ENCODE data around the gene URM1.
"Not testable (repeated sequence)": the region's sequence is repeated elsewhere in the genome, so short reads cannot be mapped to it uniquely, and the experiment has no call there.

Gene URM1

DNA sequence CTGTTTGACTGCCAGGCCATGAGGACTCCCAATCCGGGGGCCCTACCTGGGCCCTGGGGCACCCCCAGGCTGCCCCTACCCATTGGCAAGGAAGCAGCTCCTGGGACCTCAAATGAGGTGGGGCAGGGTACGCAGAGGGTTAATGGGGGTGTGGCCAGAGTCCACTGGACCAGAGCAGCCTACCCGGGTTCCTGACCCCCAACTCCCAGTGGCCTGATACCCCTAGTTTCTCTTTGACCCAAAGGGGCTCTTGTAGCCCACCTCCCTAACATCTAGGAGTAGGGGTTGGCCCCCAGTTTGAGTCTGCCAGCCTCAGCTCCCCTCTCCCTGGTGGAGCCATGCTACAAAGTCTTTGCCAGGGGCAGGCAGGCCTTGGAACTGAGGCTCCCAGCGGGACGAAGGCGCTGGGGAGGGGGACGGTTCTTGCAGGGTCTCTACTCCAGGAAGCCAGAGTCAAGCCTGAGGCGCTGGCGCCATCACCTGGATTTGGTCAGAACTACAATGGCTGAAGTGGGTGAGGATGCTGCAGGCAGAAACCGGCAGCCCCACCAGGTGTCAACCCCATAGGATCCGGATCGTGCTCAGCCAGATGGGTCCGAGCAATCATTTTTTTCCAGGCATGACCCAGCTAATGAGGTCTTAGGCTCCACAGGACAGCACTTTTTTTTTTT, 41.1 kb downstream of the URM1 start:
- DNase-seq: no peak

DNA sequence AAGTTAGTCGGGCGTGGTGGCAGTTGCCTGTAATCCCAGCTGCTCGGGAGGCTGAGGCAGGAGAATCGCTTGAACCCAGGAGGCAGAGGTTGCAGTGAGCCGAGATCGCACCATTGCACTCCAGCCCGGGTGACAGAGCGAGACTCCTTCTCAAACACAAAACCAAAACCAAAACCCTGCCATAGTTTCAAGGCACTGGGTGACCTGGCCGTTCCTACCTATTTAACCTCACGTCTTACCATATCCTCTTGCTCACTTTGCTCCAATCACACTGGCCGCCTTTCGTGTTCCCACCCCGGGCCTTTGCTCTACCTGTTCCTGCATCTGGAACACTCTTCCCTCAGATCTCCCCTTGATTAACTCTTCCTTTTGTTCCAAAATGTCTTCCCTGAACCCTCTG, 42.6 kb downstream of the URM1 start:
- DNase-seq: not testable (repeated sequence)

DNA sequence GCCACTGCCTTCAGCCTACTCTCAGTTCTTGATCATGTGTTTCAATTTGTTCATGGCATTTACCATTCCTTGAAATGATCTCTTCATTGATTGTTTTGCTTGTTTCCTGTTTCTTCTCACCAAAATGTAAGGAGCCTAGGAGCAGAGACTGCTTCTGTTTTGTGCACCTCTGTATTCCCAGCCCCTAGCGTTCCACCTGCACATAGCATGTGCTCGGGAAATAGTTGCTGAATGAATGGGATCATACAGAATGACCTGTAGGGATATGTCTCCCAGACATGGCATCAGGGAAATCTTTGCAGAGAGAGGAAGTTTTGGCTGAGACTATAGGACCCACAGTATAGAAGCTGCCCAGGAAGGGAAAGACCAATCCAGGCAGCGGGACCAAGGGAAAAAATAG, 43.3 kb downstream of the URM1 start:
- no peak for DNase-seq

DNA sequence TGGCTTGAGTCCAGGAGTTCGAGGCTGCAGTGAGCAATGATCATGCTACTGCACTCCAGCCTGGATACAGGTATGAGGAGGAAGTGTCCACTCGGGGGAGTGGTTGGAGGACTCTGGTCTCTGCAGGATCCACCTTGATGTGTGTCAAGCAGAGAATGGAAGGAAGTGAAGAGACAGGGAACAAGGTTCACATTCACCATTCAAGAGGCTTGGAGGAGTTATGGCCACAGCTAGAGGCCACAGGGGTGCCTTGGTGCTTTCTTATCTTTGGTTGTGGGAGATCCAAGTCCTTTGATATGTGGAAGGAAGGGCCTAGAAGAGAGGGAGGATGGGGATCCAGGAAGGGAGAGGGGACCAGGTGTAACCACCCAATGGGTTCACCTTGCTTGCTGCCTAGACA, 44.1 kb downstream of the URM1 start:
- DNase-seq: no peak

DNA sequence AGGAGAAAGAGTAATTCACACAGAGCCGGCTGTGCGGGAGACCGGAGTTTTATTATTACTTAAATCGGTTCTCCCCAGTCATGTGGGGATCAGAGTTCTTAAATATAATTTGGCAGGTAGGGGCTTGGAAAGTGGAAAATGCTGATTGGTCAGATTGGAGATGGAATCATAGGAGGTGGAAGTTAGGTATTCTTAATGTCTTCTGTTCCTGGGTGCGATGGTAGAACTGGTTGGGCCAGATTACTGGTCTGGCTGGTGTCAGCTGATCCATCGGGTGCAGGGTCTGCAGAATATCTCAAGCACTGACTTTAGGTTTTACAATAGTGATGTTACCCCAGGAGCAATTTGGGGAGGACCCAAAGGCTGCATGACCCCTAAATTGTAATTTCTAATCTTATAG, 44.8 kb downstream of the URM1 start:
- no peak for DNase-seq

DNA sequence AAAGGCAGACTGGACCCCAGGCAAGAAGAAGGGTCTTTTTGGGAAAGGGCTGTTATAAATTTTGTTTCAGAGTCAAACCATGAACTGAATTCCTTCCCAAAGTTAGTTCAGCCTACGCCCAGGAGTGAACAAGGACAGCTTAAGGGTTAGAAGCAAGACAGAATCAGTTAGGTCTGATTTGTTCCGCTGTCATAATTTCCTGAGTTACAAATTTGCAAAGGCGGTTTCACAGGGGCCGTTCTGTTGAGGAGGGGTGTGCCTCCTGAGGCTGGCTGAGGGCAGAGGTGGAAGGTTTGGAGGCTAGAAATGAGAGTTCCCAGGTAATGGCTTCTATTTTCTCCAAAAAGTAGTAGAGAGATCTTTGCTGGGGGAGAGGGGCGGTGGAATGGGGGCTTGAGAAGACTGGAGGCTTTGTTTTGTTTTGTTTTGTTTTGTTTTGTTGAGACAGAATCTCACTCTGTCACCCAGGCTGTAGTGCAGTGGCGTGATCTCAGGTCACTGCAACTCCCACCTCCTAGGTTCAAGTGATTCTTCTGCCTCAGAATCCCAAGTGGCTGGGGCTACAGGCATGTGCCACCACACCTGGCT, 45.4 kb downstream of the URM1 start:
- no peak for DNase-seq

DNA sequence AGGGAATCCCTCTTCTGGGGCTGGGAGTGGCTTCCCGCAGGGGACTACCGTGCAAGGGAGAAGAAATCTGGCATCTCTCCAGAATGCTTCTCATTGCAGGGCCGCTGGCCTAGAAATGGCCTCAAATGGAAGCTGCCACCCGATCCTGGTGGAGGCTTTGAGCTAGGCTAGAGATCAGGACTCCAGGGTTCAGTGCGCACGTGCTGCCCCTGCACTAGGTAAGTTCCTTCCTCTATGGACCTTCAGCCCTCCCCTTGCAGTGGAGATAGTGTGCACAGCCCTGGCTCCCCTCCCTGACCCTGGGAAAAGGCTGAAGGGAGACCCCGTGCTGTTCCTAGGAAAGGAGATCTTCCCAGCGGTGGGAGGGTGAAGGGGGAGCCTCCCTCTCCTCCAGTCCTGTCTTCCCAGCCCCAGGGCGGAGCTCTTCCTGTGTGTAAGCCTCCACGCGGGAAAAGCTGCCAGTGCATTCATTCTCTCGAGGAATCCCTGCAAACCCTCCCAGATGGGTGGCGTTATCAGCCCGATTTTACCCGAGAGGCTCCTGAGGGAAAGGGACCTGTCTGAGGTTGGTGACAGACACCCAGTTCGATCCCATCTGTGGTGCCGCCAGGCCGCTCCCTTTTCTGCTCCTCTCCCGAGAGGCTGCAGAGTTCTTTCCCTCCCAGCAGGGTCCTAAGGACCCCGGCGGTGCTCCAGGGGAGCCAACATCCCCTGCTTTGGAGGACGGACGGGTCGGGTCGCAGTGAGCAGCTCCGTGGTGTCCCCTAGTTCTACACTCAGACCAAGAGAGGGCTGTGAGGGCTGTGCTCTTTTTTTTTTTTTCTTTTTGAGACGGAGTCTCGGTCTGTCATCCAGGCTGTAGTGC, 48.1 kb downstream of the URM1 start:
- no peak for DNase-seq

DNA sequence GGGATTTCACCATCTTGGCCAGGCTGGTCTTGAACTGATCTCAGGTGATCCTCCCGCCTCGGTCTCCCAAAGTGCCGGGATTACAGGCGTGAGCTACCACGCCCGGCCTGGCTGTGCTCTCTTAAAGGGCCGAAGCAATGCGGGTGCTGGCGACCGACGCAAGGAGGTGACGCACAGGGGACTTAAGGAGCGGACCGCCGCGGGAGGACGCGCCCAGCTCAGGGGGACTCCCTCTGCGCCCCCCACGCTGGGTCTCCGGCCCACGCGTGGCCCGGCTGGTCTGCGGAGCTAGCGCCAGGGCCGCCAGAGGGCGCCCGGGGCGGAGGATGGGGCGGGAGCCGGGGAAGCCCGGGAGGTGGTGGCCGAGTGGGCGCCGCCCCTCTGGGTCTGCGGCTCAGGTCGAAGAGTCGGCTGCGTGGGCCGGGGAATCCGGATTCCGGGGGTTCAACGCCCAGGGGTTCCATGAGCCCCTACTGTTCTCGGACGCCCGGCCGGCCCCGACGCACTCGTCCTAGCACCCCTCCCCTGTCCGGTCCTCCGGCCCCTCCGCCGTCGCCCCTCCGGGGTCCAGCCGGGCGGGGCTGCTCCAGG, 49.0 kb downstream of the URM1 start:
- no peak for DNase-seq

DNA sequence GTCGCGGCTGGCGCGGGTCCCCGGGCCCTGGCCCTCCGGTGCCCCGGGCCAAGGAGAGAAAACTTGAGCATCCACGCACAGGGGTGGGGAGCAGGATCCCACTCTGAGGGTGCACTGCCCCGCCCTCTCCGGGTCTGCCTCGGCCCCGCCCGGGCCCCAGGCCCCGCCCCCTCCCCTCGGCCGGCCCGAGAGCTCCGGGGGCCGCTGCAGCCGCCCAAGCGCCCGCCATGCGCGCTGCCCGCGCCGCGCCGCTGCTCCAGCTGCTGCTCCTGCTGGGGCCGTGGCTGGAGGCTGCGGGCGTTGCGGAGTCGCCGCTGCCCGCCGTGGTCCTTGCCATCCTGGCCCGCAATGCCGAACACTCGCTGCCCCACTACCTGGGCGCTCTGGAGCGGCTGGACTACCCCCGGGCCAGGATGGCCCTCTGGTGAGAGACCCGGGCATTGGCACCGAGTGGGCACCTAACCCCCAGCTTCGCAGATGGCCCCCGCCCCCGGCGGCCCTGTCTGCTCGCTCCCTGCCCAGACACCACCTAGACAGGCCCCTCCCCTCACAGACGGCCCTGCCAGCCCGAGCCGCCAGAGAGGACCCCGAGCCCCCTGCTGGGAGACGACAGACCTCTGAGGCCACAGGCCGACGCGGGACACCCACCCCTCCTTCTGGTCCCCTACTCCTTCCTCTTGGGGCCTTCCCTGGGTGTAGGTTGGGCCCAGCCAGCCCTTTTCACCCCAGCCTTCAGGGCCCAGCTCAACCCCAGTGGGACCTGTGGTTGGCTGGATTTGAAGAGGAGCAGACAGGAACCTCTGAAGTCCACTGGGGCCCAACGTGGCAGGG, 49.7 kb downstream of the URM1 start, which contains the start of gene CERCAM:
CERCAM (plus strand) TSS at position 207 of the 831 bp plus-strand sequence; CDS start at position 228, 21 bp downstream.
- DNase-seq: no peak

DNA sequence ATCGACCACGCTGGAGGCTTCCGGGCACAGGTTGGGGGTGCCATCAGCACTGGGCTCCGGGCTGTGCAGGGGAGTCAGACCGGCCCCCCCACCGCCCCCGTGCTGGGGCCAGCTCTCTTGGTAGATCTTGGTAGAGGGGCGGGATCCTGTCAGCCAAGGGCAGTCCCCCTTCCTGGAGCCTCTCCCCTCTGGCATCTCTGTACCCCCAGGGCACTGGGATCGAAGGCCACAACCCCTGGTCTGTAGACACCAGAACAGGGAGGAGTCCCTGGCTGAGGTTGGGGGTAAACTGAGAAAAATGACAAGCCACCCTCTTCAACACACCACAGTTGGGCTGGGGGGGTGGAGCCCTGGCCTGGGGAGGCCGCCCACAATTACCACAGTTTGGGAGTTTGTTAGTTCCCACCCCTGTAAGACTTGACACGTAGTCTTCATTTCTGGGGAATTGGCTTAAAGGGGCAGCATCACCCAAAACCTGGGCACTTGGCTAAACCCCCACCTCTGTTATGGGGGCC, 50.4 kb downstream of the URM1 start:
- no peak for DNase-seq

DNA sequence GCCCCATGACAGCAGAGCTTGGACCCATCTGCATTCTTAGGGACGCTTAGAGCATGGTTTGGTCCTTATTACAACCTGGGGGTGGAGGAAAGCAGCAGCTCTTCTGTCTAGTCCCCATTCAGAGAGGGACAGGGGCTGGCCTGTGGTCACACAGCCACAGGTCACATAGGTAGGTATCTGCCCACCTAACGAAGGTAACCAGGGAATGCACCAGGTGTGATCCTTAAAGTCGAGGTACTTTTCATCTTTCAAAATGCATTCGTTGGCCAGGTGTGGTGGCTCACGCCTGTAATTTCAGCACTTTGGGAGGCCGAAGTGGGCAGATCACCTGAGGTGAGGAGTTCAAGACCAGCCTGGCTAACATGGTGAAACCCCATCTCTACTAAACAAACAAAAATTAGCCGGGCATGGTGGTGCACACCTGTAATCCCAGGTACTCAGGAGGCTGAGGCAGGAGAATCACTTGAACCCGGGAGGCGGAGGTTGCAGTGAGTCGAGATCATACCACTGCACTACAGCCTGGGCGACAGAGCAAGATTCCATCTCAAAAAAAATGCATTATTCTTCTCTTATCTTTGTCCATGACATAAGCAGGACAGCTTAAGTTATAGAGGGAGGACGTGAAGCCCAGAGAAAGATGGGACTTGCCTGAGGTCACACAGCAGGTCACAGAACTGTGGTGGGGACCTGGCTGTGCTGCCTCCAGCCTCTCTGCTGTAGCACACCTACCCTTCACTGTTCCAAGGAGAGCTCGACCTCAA, 51.0 kb downstream of the URM1 start:
- DNase-seq: not testable (repeated sequence)

DNA sequence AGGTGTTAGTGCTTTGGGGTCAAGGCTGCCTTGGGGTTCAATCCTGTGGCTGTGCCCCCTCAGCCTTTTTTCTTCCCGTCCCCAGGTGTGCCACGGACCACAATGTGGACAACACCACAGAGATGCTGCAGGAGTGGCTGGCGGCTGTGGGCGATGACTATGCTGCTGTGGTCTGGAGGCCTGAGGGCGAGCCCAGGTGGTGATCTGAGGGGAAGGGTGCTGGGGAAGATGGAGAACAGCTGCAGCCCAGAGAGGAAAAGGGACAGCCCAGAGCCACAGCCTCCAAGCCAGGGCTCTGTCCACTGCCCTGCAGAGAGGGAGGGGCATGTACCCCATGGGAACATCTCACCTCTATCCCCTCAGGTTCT, 51.6 kb downstream of the URM1 start:
- no peak for DNase-seq

DNA sequence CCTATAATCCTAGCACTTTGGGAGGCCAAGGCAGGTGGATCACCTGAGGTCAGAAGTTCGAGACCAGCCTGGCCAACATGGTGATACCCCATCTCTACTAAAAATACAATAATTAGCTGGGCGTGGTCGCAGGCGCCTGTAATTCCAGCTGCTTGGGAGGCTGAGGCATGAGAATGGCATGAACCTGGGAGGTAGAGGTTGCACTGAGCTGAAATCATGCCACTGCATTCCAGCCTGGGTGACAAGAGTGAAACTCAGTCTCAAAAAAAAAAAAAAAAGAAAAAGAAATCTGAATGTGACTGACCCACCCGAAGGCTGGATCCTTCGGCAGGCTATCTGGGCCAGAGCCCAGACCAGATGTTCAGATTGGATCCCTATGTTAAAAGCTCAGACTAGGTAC, 52.2 kb downstream of the URM1 start:
- not testable (repeated sequence) for DNase-seq

DNA sequence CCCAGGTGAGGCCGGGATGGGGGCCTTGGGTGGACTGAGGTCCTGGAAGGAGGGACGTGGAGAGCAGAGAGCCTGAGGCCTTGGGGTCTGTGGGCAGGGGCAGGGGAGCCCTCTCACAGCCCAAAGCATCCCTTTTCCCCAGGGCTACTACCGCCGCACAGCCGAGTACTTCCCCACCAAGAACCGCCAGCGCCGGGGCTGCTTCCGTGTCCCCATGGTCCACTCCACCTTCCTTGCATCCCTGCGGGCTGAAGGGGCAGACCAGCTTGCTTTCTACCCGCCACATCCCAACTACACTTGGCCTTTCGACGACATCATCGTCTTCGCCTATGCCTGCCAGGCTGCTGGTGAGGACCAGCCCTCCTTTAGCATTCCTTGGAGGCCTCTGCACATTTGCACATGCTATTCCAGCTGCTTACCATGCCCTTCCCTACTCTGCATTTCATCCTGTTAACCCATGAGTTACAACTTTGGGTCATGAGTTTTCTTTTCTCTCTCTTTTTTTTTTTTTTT, 53.1 kb downstream of the URM1 start:
- no peak for DNase-seq

DNA sequence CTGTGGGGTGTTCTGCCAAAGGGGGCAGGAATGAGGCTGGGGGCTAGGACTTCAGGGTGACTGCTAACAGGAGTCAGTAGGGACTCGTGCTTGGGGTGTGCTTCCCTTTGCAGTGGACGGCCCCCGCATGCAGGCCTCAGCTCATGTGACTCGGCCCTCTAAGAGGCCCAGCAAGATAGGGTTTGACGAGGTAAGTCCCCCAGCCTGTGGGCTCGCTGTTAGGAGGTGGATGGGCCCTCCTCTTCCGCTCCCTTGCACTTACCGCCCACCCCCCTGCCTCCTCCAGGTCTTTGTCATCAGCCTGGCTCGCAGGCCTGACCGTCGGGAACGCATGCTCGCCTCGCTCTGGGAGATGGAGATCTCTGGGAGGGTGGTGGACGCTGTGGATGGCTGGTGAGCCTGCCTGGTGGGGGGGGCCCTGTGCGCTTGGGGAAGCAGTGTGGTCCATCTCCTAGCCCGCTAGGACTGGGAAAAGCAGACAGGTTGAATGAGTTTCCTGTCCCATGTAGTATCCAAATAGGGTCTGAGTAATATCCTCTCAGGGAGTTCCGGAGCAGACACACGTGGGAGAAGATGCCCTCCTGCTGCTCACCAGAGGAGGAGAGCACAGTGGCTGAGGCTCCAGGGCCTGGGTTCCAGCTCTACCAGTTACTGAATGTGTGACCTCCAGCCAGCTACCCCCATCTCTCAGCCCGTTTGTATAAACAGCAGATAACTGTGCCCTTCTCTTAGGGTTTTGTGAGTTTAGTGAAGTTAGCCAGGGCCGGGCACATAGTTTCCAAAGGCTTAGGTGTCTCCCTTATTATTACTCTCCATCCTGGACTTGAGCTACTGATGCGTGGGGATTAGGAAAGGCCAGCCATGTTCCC, 57.7 kb downstream of the URM1 start:
- no peak for DNase-seq

DNA sequence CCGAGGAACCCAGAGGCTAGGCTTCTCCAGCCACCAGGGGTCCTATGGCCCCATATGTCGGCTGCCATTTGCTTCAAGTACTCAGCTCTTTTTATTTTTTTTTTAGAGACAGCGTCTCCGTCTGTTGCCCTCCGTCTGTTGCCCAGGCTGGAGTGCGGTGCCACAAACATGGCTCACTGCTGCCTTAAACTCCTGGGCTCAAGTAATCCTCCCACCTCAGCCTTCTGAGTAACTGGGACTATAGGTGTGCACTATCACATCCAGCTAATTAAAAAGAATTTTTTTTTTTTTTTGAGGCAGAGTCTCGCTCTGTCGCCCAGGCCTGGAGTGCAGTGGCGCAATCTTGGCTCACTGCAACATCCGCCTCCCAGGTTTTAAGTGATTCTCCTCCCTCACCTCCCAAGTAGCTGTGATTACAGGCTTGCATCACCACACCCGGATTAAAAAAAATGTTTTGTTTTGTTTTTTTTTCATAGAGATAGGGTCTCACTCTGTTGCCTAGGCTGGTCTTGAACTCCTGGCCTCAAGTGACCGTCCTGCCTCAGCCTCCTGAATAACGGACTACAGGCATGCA, 58.4 kb downstream of the URM1 start:
- no peak for DNase-seq

DNA sequence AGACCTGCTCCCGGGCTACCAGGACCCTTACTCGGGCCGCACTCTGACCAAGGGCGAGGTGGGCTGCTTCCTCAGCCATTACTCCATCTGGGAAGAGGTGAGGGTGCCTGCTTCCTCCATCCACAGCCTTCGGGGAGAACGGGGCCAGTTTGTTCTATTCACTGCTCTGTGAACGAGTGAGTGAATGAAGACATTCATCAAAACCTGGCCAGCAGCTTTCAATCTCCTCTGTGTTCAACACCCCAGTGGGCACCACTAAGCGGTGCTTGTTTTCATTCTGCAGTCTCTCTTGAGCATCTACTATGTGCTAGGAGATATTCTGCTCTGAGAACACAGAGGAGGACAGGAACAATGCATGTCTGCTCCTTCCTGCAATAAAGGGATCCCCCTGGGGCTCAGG, 60.0 kb downstream of the URM1 start:
- DNase-seq: no peak

DNA sequence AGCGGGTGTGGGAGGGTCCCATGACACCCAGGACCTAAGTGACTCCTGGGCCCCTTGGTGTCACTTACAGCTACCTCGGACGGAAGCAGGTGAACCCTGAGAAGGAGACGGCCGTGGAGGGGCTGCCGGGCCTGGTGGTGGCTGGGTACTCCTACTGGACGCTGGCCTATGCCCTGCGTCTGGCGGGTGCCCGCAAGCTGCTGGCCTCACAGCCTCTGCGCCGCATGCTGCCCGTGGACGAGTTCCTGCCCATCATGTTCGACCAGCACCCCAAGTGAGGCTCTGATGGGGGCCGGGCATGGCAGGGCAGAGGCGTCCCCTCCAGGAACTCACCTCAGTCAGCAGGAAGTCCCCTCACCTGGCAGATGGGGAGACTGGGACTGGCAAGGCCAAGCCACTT, 63.2 kb downstream of the URM1 start:
- no peak for DNase-seq

DNA sequence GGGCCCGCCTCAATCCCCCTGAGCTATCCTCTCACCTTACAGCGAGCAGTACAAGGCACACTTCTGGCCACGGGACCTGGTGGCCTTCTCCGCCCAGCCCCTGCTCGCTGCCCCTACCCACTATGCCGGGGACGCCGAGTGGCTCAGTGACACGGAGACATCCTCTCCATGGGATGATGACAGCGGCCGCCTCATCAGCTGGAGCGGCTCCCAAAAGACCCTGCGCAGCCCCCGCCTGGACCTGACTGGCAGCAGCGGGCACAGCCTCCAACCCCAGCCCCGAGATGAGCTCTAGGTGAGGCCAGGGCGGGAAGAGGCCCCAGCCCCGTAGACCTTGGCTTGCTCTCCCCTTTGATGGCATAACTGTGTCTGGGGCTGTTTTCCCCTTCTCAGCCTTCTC, 64.4 kb downstream of the URM1 start:
- DNase-seq: no peak

All from NCI-H1436 treated with DMSO at 0.1 percent for 48 hours (cell line).